GM21390 (cell line): ENCODE results near the gene ZDHHC5.

ENCODE experiments used
- ATAC-seq: cut with Tn5 transposase; IDR thresholded peaks from one replicate; pipeline ENCODE4 v1.9.1; 2021; ENCODE audit not compliant: unreplicated experiment

Gene ZDHHC5

DNA sequence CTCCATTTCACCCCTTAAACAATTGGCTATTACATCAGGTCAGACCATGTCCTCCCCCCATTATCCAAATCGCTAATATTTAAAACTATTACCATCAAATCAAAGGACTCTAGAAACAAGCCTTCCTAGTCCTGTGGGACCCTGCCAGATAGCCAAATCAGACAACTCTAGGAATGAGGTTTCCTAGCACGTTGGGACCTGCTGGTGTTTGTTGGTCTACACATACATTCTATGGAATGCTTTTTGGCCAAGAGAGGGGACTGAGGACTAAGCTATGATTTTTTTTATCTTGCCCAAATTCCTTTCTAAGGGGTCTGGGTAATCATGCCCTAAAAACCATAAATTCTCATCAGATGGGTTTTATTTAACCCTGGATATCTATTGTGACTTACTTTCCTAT is 59.3 kb downstream of the ZDHHC5 start:
- no peak for ATAC-seq

DNA sequence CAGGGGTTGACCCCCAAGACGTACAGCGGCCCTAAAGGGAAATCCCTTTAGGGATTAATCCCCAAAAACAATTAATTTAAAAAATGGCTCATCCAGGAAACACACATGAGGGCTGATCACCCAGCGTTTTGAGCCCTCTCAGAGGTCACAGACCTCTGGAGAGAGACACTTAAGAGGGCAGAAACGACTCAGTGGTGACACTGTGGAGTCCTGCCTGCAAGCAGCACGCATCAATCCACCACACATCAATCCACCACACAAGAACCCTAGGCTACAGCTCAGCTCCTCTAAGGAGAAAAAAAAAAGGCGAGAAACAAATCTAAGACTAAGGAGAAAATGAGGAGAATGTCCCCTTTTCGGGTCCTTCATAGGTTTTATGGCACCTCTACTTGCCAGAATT is 60.9 kb downstream of the ZDHHC5 start:
- ATAC-seq, result no peak

DNA sequence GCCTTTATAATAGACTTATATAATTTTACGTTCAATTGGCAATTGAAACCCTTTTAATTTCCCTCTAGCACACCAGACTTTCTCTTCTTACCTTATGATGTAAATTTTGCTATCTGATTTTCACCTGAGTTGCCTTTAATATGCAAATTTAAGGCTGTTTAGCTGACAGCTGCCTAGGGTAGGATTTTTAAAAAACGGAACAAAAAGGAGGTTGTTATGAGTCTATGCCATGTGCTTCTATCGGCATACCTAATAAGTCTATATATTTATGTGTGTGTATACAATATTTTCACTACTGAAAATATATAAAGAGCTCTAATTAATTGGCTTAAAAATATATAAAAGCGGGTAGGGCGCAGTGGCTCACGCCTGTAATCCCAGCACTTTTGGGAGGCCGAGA is 61.6 kb downstream of the ZDHHC5 start:
- ATAC-seq, result no peak

DNA sequence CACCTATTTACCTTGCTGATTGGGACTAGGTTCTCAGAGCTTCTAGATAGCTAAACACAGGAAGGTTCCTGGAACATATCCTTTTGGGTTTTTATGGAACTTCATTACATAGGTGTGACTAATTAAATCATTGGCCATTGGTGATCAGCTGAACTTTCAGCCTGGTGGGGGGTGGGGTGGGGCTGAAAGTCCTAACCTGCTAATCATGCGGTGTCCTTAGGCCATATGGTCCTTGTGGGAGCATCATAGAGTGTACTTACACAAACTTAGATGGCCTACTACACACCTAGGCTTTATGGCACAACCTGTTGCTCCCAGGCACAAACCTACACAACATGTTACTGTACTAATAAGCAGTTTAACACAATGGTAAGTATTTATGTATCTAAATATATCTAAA is 64.7 kb downstream of the ZDHHC5 start:
- no peak for ATAC-seq

DNA sequence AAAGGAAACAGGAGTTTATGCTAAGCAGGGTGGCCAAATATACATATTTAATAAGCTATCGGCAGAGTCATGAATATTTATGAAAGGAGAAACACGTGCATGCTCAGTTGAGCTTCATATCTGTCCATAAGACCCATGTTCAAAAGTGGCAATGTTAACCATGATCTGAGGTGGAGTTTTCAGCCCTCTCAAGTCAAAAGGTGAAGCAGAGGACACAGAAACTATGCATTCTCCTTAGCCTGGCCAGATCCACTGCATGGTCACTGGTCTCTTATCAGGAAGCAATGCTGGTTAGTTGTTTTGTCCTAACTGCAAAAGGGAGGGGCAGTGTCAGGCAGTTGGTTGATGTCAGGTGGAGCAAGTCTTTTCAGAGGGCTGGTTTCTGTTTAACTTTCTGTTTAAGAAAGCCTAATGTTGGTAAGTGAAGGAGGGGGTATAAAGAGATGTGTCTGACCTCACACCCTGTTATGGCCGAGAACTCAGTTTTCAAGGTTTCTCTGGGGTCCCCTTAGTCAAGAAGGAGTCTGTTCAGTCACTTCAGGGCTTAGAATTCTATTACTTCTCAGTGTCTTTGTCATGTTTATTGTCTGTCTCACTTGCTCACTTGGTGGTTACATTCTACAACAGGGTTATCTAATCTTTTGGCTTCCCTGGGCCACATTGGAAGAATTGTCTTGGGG is 67.8 kb downstream of the ZDHHC5 start:
- ATAC-seq, result no peak

DNA sequence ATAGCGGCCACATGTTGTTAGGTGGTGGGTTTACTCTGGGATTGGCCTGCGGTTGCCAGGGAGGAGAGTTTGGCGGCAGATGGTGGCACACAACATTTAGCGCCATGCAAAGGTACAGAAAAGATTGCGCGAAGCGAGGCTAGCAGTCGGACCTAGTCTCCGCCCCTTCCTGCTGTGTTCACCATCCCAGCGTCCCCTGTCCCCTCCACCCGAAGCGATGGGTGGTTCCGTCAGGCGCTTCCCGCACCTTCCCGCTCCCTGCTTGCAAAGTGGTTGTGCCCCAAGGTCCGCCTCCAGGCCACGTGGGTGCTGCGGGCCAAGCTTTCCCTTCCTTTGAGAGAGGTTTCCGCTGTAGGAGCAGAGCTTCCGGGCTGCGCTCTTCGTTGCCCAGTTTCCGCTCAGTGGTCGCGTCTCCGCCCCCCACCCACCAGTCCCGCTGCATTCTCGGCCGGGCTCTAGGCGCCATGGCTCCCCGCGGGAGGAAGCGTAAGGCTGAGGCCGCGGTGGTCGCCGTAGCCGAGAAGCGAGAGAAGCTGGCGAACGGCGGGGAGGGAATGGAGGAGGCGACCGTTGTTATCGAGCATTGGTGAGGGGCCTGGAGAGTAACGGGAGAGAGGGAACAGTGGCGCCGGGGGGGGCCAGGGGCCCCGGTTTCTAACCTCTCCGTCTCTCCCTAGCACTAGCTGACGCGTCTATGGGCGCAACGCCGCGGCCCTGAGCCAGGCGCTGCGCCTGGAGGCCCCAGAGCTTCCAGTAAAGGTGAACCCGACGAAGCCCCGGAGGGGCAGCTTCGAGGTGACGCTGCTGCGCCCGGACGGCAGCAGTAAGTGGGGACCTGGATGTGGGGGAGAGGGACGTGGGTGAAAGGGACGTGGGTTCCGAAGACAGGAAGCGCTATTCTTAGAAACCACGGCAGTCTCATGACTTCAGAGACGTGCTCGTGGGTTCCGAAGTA is 73.5 kb downstream of the ZDHHC5 start, which contains the start of gene SELENOH:
Gene SELENOH (plus strand): TSS at position 360 of the 955 bp plus-strand sequence. CDS start 105 bp downstream, at position 465.
- peak; percentile 88 for ATAC-seq

DNA sequence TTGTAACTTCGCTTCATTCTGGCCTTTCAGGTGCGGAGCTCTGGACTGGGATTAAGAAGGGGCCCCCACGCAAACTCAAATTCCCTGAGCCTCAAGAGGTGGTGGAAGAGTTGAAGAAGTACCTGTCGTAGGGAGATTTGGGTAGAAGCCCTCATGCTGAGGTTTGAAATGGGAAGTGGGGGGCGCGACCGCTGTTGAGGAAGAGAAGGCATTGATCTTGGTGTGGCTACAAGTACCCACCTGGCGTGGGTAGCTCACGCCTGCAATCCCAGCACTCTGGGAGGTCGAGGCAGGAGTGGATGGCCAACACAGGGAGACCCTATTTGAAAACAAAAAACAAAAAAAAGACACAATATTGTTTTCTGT is 74.2 kb downstream of the ZDHHC5 start:
- no peak for ATAC-seq

DNA sequence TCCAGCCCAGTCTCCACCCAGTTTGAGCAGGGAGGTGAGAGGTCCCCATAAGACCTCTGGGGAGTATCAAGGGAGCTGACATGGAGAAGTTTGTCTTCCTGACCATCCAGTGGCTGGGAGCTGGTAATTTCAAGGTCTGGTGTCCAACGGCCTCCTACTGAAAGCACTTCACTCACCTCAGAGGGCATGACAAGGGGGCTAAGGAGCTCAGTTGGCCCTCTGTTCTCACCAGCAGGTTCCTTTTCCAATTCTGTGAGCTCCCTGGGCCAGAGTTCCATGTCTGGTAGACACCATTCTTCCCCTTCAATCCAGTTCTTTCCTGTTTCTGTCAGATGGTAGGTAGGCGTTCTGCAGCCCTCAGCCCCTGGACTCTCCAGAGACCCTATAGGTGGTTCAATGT is 76.4 kb downstream of the ZDHHC5 start:
- no peak for ATAC-seq

DNA sequence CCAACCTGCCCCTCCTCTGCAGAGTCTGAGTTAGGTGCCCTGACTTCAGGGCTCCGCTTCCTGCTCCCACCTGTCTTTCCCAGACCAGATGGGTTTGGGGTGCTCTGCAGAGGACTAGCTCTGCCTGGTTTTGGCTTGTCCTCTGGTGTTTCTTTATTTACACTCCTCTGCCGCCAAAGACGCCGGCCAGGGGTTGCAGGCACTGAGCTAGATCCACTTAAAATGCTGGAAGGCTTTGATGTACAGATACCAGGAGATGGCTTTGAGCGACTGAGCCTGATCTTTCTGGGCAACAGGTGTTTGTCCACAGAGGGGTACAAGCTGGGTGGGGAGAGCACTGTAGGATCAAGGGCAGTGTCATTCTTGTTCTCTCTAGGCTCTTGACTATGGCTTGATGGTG is 77.3 kb downstream of the ZDHHC5 start:
- ATAC-seq, result no peak

DNA sequence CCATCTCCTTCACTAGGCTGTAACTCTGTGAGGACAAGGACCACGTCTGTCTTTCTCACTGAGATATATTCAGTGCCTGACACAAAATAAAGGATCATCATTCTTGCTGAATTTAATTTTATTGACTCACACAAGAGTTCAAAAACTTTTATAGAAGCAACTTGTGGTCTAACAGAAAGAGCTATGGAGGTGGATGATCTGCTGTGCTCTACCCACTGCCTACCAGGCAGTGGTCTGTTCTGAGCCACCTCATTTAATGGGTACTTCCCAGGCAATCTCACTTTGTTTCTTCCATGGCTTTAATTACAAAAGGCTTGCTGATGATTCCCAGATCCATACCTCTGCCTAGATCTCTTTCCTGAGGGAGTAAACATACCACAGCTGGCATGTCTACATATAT is 79.0 kb downstream of the ZDHHC5 start:
- ATAC-seq, result no peak
